DOHH2 (cell line): ENCODE data around the gene SAMD1.

Experiments
- EZH2phosphoT487 ChIP-seq: fragments of 200-600 bp; sonication (generic); IDR thresholded peaks from 2 replicates; pipeline ENCODE4 v1.6.1; 2017; ENCODE audit warnings: borderline replicate concordance, mild to moderate bottlenecking, antibody characterized with exemption, low read length, moderate library complexity, mixed read lengths
- TF ChIP-seq, protein P1 (sequence below): fragments of 200-600 bp; sonication (generic); IDR thresholded peaks from one replicate; pipeline ENCODE4 v1.5.1; 2014; ENCODE audit warnings: antibody characterized with exemption, mild to moderate bottlenecking, low read depth, low read length; ENCODE audit not compliant: poor library complexity, severe bottlenecking

DNA sequence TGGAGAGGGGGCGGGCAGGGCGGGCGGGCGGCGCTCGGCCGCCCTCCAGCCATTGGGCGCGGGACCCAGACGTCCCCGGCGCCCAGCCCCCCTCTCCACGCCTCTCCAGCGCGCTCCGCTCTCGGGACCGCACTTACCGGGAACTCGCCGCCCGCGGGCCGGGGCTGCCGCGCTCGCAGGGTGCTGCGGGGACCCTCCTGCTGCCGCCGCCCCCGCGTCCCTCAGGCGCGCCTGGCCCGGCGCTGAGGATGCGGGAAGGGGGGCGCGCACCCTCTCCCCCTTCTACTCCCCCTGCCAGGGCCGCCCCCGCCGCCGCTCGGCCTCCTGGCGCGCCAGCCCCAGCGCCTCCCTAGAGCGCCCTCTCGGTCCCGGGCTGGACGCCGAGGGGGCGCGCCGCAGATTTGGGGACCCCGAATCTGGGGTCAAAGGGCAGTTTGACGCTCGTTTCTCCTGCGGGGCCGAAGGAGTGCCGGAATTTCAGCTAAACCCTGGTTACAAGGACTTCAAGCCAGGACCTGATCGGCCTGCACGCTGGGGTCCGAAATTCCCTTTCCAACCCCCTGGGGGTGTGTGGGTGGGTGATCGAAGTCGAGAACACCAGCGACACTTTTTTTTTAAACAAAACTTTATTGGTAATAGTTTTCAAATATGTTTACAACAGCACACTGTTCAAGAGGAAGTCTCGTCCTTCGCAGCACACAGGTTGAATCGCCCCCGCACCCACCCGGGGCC is 696 bp upstream of the SAMD1 start:
- TF ChIP-seq, protein P1, sequence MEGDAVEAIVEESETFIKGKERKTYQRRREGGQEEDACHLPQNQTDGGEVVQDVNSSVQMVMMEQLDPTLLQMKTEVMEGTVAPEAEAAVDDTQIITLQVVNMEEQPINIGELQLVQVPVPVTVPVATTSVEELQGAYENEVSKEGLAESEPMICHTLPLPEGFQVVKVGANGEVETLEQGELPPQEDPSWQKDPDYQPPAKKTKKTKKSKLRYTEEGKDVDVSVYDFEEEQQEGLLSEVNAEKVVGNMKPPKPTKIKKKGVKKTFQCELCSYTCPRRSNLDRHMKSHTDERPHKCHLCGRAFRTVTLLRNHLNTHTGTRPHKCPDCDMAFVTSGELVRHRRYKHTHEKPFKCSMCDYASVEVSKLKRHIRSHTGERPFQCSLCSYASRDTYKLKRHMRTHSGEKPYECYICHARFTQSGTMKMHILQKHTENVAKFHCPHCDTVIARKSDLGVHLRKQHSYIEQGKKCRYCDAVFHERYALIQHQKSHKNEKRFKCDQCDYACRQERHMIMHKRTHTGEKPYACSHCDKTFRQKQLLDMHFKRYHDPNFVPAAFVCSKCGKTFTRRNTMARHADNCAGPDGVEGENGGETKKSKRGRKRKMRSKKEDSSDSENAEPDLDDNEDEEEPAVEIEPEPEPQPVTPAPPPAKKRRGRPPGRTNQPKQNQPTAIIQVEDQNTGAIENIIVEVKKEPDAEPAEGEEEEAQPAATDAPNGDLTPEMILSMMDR: peak; percentile 76
- no peak for TF ChIP-seq EZH2phosphoT487
